NCI-H2227 (cell line): ENCODE data around the gene DUSP21.
"Not testable (repeated sequence)": the region's sequence is repeated elsewhere in the genome, so short reads cannot be mapped to it uniquely, and the experiment has no call there.

ENCODE experiments used
- DNase-seq: peaks from one replicate; lab custom pipeline; 2025; ENCODE audit not compliant: unreplicated experiment; lab: John Stamatoyannopoulos, UW

Gene DUSP21

GRCh38 chrX:44875185-44875489, 31.3 kb downstream of the DUSP21 start:
- DNase-seq, result no peak

GRCh38 chrX:44876086-44876485, 32.3 kb downstream of the DUSP21 start:
- DNase-seq, result no peak

DNA sequence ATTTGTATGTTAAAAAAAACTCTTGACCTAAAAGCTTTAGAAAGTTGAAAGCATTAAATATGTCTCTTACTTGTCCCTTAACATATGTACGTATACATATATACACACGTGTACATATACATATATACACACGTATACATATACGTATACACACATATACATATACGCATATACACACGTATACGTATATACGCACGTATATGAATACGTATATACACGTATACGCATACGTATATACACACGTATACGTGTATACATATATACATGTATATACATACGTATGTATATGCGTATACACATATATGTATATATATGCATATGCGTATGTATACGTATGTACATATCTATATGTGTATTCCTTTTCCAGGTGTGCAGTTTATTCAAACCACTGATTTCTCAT, 32.9 kb downstream of the DUSP21 start:
- DNase-seq, result no peak

DNA sequence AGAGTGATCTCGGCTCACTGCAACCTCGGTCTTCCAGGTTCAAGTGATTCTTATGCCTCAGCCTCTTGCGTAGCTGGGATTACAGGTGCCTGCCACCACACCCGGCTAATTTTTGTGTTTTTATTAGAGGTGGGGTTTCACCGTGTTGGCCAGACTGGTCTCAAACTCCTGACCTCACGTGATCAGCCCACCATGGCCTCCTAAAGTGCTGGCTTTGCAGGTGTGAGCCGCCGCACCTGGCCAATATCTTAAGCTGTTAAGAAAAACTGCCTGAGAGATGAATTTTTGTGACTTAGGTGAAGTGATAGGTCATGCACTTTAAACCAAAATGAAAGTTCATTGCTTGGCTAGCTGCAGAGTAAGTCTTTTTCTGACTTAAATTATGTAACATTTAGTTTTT, 35.0 kb downstream of the DUSP21 start:
- no peak for DNase-seq

- no peak for DNase-seq
Measured at GRCh38 chrX:44881549-44881948, 37.7 kb downstream of the DUSP21 start.

DNA sequence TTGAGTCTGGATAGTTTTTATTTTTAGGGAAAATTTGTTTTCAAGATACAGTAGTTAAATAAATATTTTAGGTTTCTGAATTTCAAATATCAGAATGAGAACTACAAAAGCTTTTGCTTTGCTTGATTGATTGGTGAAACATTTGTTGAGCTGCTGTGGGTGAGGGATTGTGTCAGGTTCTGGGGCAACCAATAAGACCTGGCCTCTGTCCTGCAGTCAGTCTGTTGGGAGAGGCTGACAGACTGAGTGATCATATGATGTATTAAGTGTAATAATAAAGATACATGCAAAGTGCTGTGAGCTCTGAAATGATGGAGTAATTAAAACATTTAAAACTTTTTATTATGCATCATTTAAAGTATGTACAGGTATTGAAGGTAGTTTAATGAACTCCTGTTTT, 38.8 kb downstream of the DUSP21 start:
- no peak for DNase-seq

DNA sequence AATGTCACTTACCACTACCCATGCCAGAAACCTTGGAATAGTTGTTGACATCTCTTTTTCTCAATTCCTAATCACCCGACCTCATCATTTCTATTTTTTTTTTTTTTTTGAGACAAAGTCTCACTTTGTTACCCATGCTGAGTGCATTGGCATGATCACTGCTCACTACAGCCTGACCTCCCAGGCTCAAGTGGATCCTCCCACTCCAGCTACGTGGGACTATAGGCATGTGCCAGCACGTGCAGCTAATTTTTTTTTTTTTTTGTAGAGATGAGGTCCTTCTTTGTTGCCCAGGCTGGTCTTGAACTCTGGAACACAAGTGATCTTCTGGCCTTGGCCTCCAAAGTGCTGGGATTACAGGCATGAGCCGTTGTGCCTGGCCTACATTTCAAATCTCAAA, 41.1 kb downstream of the DUSP21 start:
- DNase-seq, result no peak

DNA sequence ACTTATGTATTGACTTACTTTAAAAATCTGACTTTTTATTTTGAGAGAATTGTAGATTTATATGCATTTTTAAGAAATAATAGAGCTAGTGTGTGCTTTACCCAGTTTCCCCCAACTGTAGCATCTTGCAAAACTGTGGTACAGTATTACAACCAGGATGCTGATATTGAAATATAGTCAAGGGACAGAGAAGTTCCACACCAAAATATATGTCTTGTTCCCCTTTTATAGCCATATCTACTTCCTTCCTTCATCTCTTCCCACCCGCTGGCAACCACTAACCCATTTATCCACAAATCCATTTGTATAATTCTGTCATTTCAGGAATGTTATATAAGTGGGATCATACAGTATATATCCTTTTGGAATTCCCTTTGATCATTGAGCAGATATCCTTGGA, 46.0 kb downstream of the DUSP21 start:
- DNase-seq, result no peak

DNA sequence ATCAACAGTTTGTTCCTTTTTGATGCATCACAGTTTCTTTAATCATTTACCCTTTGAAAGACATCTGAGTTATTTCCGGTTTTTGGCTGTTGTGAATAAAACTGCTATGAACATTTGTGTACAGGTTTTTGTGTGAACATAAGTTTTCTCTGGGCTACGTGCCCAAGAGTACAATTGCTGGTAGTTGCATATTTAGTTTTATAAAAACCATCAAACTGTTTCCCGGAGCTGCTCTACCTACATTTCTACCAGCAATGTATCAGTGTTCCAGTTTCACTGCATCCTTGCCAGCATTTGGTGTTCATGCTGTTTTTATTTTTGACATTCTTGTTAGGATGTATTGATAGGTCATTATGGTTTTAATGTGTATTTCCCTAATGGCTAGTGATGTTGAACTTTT, 46.4 kb downstream of the DUSP21 start:
- DNase-seq, result no peak

DNA sequence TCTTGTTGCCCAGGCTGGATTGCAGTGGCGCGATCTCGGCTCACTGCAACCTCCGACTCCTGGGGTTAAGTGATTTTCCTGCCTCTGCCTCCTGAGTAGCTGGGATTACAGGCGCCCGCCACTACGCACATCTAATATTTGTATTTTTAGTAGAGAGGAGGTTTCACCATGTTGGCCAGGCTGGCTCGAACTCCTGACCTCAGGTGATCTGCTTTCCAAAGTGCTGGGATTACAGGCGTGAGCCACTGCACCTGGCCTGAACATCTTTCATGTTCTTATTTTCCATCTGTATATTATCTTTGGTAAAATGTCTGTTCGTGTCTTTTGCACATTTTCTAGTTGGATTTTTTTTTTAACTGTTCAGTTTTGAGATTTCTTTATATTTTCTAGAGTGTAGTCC, 46.9 kb downstream of the DUSP21 start:
- not testable (repeated sequence) for DNase-seq

DNA sequence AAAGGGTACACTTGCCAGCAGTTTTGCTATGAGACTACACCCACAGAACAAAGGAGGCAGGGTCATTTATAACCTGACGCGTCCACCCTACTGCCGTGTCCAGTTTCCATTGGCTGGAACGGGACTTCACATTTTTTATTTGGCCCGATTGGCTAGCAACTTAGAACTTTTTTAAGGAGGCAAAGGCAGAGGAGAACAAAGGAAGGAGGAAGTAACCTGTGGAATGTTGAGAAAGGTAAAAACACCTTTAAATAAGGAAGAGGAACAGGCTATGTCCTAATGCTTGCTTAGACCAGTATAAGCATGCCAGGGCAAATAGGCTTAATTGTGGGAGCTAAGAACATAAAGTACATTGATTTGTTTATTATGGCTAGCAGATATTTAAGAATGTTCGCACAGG, 47.8 kb downstream of the DUSP21 start:
- DNase-seq, result no peak
